ELF-1 (cell line): ENCODE results near the gene ASPHD1.
"Not testable (repeated sequence)": the region's sequence is repeated elsewhere in the genome, so short reads cannot be mapped to it uniquely, and the experiment has no call there.

Source experiments
- DNase-seq: peaks from one replicate; pipeline ENCODE4 v3.0.0-alpha.2; 2016; ENCODE audit warnings: low read depth, low spot score

ASPHD1 gene

GRCh38 chr16:29907973-29908372 is 7.7 kb downstream of the ASPHD1 start:
- no peak for DNase-seq

GRCh38 chr16:29908719-29909220 is 8.5 kb downstream of the ASPHD1 start:
- no peak for DNase-seq

- no peak for DNase-seq
These were observed 9.1 kb downstream of the ASPHD1 start for GRCh38 chr16:29909391-29909790.

GRCh38 chr16:29909851-29910250 is 9.6 kb downstream of the ASPHD1 start:
- not testable (repeated sequence) for DNase-seq

GRCh38 chr16:29910819-29911675 is 10.8 kb downstream of the ASPHD1 start:
- DNase-seq: no peak

GRCh38 chr16:29911676-29912010 is 11.4 kb downstream of the ASPHD1 start:
- DNase-seq: no peak

- DNase-seq: no peak
These were observed 11.8 kb downstream of the ASPHD1 start for GRCh38 chr16:29912087-29912486.

GRCh38 chr16:29913514-29913913 is 13.2 kb downstream of the ASPHD1 start:
- DNase-seq: no peak

GRCh38 chr16:29915590-29916247 is 15.4 kb downstream of the ASPHD1 start:
- no peak for DNase-seq

GRCh38 chr16:29916979-29917378 is 16.7 kb downstream of the ASPHD1 start:
- DNase-seq: no peak

- DNase-seq: no peak
These were observed 20.2 kb downstream of the ASPHD1 start for GRCh38 chr16:29920288-29921033.

- DNase-seq: no peak
These were observed 20.7 kb downstream of the ASPHD1 start for GRCh38 chr16:29921034-29921385.

- DNase-seq: no peak
These were observed 22.0 kb downstream of the ASPHD1 start for GRCh38 chr16:29922326-29922725.

GRCh38 chr16:29922986-29923501 is 22.8 kb downstream of the ASPHD1 start:
- no peak for DNase-seq

GRCh38 chr16:29925105-29925756 is 24.9 kb downstream of the ASPHD1 start:
- peak; percentile 34 for DNase-seq

- peak; percentile 97 for DNase-seq
These were observed 25.8 kb downstream of the ASPHD1 start, which contains the start of gene KCTD13 for GRCh38 chr16:29925781-29926710. Gene KCTD13, minus strand, starts transcription at chr16:29926226. Its CDS starts 193 bp downstream, at chr16:29926033.

- no peak for DNase-seq
These were observed 26.4 kb downstream of the ASPHD1 start for GRCh38 chr16:29926711-29927052.

- no peak for DNase-seq
These were observed 27.0 kb downstream of the ASPHD1 start for GRCh38 chr16:29927070-29927905.

GRCh38 chr16:29931750-29932149 is 31.5 kb downstream of the ASPHD1 start:
- not testable (repeated sequence) for DNase-seq

GRCh38 chr16:29940656-29941055 is 40.4 kb downstream of the ASPHD1 start:
- no peak for DNase-seq
